Measurements from ENCODE around the gene AMER2. TPM values are rescaled to one million over a fixed set of nuclear protein-coding genes. Genes with fewer than 3 reads are reported as not detected.
A peak's percentile ranks its signal among the peaks of the same experiment; 100 is the strongest.

AMER2 gene
- total RNA-seq, 1 donor from 2014 or later, result 0.60 TPM

GRCh38 chr13:25118378-25118905 is 53.6 kb downstream of the AMER2 start:
- Mint-ChIP-seq H3K4me1 (peaks cover 23% of the 10 kb centered on the region), H3K27ac (no peak overlapping the region), H3K4me3 (no peak overlapping the region), H3K27me3 (ENCODE audit: low read depth) (no peaks in the 10 kb centered on the region), H3K9me3 (peaks cover 21% of the 10 kb centered on the region), H3K36me3 (peaks cover under 1% of the 10 kb centered on the region)
- no peak for DNase-seq (ENCODE audit: low spot score in 2 of 2, unreplicated experiment in 2 of 2)
- TF ChIP-seq CTCF (IDR thresholded peaks at IDR 0.05; ENCODE audit: unreplicated experiment), result no peak

DNA sequence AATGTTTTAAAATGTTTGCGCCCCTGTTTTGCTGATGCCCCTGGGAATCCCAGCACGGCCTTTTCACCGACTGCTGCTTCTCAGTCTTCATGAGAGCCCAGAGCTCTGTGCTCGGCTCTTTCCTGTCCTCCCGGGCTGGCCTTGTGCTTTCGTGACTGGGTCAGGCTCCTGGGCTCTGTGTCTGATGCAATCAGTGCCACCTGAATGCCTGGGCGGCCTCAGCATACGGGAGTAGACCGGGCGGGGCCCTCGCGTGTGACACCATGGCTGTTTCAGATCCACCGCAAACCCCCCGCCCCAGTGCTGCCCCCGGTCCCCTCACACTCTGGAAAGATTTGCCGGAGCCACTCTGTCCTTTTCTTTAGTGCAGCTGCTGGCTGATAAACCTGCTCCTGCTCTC is 54.8 kb downstream of the AMER2 start:
- DNase-seq (ENCODE audit: low spot score in 2 of 2, unreplicated experiment in 2 of 2), result no peak
- Mint-ChIP-seq H3K9me3 (peaks cover 10% of the 10 kb centered on the region), H3K27me3 (ENCODE audit: low read depth) (no peaks in the 10 kb centered on the region), H3K4me1 (peaks cover 23% of the 10 kb centered on the region), H3K36me3 (no peaks in the 10 kb centered on the region), H3K4me3 (no peak overlapping the region), H3K27ac (peak overlapping the region; percentile 51)
- no peak for TF ChIP-seq CTCF (IDR thresholded peaks at IDR 0.05; ENCODE audit: unreplicated experiment)

DNA sequence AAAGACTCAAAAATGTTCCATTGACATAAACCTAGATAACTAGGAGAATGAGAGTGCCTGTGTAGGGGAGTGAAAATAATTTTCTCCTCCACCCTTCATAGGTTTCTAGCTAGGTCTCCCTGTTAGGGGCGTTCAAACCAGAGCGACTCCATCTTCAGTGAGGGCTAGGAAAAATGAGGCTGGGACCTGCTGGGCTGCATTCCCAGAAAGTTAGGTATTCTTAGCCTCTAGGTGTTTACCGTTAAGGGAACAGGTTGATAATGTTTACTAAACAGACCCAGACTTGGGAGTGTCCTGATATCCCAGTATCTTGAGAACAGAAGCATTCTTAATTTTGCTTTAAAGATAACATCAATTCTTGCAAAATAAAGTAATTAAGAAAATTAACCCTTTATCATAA is 56.0 kb downstream of the AMER2 start:
- Mint-ChIP-seq H3K27ac (peak overlapping the region; percentile 79), H3K9me3 (no peaks in the 10 kb centered on the region), H3K36me3 (no peaks in the 10 kb centered on the region), H3K27me3 (ENCODE audit: low read depth) (no peaks in the 10 kb centered on the region), H3K4me1 (peaks cover 26% of the 10 kb centered on the region), H3K4me3 (no peak overlapping the region)
- DNase-seq (ENCODE audit: low spot score in 2 of 2, unreplicated experiment in 2 of 2), result no peak
- no peak for TF ChIP-seq CTCF (IDR thresholded peaks at IDR 0.05; ENCODE audit: unreplicated experiment)

- peak; percentile 58 for TF ChIP-seq CTCF (IDR thresholded peaks at IDR 0.05; ENCODE audit: unreplicated experiment)
- Mint-ChIP-seq H3K27me3 (ENCODE audit: low read depth) (no peaks in the 10 kb centered on the region), H3K36me3 (no peaks in the 10 kb centered on the region), H3K27ac (peak overlapping the region; percentile 24), H3K4me1 (peaks cover 26% of the 10 kb centered on the region), H3K9me3 (no peaks in the 10 kb centered on the region), H3K4me3 (no peak overlapping the region)
- peak; percentile 40 to 80 for DNase-seq (ENCODE audit: low spot score in 2 of 2, unreplicated experiment in 2 of 2)
These were observed 57.9 kb downstream of the AMER2 start for GRCh38 chr13:25114220-25114619.

DNA sequence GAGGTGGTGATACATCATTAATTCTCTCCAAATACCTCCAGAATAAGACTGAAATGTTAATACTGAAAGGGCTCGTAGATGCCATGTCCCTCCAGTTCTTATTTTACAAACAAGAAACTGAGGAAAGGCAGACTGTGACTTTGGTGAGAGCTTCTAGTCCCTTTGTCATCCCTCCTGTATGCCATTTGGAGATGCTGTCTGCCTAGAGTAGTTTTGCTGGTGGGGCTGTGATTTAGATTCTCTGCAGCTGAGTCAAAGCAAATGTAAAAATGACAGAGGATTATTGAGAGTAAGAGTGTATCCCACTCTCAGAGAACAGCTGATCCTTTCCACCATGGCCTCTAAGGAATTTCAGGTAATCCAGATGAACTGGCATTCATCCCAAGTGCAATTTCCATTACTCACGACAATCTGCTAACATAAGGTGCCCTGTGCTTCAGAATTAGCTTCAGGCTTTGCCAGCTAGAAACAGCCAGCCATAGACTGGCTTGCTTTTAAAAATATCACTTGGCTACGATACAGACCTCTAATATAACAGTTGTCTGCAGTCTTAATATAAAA is 59.3 kb downstream of the AMER2 start:
- Mint-ChIP-seq H3K36me3 (no peaks in the 10 kb centered on the region), H3K27me3 (ENCODE audit: low read depth) (no peaks in the 10 kb centered on the region), H3K27ac (no peak overlapping the region), H3K9me3 (peaks cover 6% of the 10 kb centered on the region), H3K4me1 (peaks cover 26% of the 10 kb centered on the region), H3K4me3 (no peak overlapping the region)
- no peak for DNase-seq (ENCODE audit: low spot score in 2 of 2, unreplicated experiment in 2 of 2)
- TF ChIP-seq CTCF (IDR thresholded peaks at IDR 0.05; ENCODE audit: unreplicated experiment), result no peak

Other genes starting within 250 kb of the AMER2 start
- 0.27 to 0.38 TPM (median 0.29 TPM) in 3 replicates for gene PABPC3, start 76.2 kb downstream of the AMER2 start, total RNA-seq
- gene MTMR6, start 115.2 kb upstream of the AMER2 start, total RNA-seq, result 11.0 to 11.5 TPM (median 11.3 TPM) in 3 replicates
- gene NUP58, start 129.3 kb upstream of the AMER2 start, total RNA-seq, result 59.0 to 63.7 TPM (median 60.3 TPM) in 3 replicates
- gene ATP8A2, start 199.7 kb upstream of the AMER2 start, total RNA-seq, result 35.8 to 39.1 TPM (median 35.9 TPM) in 3 replicates